ENCODE data around the gene CCDC182.

The CCDC182 gene

GRCh38 chr17:57732062-57732461, 13.0 kb downstream of the CCDC182 start:
- H3K4me1 ChIP-seq (ENCODE audit: control insufficient read depth, insufficient read depth, low read length, poor library complexity, severe bottlenecking): no peaks in the 10 kb centered on the region
- H3K27ac ChIP-seq (ENCODE audit: insufficient read depth, low read length, poor library complexity, severe bottlenecking): no peak overlapping the region
- H3K36me3 ChIP-seq (ENCODE audit: control insufficient read depth, insufficient read depth, low read length): no peaks in the 10 kb centered on the region
- DNase-seq: no peak
- H3K27me3 ChIP-seq (replicated peaks; ENCODE audit: control insufficient read depth, insufficient read depth, low read length, poor library complexity, severe bottlenecking): no peaks in the 10 kb centered on the region
- no peak overlapping the region for H3K4me3 ChIP-seq (ENCODE audit: insufficient read depth, low read depth, low read length, poor library complexity, severe bottlenecking)
- no peaks in the 10 kb centered on the region for H3K9me3 ChIP-seq (ENCODE audit: control insufficient read depth, low read length)

- H3K9me3 ChIP-seq (ENCODE audit: control insufficient read depth, low read length): no peaks in the 10 kb centered on the region
- H3K36me3 ChIP-seq (ENCODE audit: control insufficient read depth, insufficient read depth, low read length): no peaks in the 10 kb centered on the region
- no peak for DNase-seq
- no peaks in the 10 kb centered on the region for H3K27me3 ChIP-seq (replicated peaks; ENCODE audit: control insufficient read depth, insufficient read depth, low read length, poor library complexity, severe bottlenecking)
- no peaks in the 10 kb centered on the region for H3K4me1 ChIP-seq (ENCODE audit: control insufficient read depth, insufficient read depth, low read length, poor library complexity, severe bottlenecking)
- H3K4me3 ChIP-seq (ENCODE audit: insufficient read depth, low read depth, low read length, poor library complexity, severe bottlenecking): no peak overlapping the region
- no peak overlapping the region for H3K27ac ChIP-seq (ENCODE audit: insufficient read depth, low read length, poor library complexity, severe bottlenecking)
These were observed 14.9 kb downstream of the CCDC182 start for GRCh38 chr17:57730026-57730701.

DNA sequence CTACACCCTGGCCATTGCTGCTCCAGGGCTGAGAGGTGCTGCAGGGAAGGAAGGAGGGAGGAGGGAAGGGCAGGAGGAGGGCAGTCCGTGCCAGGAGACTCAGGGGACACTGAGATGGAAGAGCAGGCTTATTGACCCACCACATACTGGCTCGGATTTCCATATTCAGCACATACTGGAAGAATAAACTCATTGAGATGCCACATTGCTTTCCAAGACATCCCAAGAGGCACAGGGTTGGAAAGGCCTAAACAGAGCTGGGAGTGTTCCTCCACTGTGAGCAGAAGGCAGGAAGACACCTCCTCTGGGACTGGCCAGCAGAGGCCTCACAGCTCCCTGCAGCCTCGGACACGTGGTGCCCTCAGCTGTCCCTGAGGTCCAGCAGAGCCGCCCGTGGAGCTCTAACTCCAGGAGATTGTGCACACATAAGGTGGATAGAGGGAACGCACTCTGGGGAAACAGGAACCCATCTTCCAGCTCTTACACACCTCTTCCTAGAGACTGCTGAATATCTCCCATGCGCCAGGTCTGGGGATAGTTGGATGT, 17.4 kb downstream of the CCDC182 start:
- H3K36me3 ChIP-seq (ENCODE audit: control insufficient read depth, insufficient read depth, low read length): no peaks in the 10 kb centered on the region
- no peaks in the 10 kb centered on the region for H3K4me1 ChIP-seq (ENCODE audit: control insufficient read depth, insufficient read depth, low read length, poor library complexity, severe bottlenecking)
- no peaks in the 10 kb centered on the region for H3K9me3 ChIP-seq (ENCODE audit: control insufficient read depth, low read length)
- H3K27me3 ChIP-seq (replicated peaks; ENCODE audit: control insufficient read depth, insufficient read depth, low read length, poor library complexity, severe bottlenecking): no peaks in the 10 kb centered on the region
- H3K4me3 ChIP-seq (ENCODE audit: insufficient read depth, low read depth, low read length, poor library complexity, severe bottlenecking): no peak overlapping the region
- H3K27ac ChIP-seq (ENCODE audit: insufficient read depth, low read length, poor library complexity, severe bottlenecking): no peak overlapping the region
- DNase-seq: no peak

DNA sequence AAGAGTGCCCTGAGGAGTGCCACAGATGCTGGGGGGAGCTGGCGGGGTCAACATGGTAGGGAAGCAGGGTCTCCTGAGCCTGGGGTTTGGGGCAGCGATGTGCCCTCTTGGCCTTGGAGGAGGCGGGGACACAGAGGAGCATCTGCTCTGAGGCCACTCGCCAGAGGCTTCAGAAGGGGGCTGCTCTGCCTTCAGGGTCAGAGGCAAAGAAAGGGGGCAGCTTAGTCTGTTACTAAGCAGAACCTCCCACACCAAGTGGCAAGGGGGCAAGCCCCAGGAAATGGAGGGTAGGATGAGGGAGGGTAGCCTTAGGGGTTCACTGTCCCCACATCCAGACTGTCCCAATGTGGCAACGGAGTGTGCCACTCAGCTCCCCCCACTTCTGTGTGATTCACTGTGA, 18.3 kb downstream of the CCDC182 start:
- Histone ChIP-seq H3K27me3 (replicated peaks; ENCODE audit: control insufficient read depth, insufficient read depth, low read length, poor library complexity, severe bottlenecking) (no peaks in the 10 kb centered on the region), H3K27ac (ENCODE audit: insufficient read depth, low read length, poor library complexity, severe bottlenecking) (no peak overlapping the region), H3K9me3 (ENCODE audit: control insufficient read depth, low read length) (no peaks in the 10 kb centered on the region), H3K4me1 (ENCODE audit: control insufficient read depth, insufficient read depth, low read length, poor library complexity, severe bottlenecking) (no peaks in the 10 kb centered on the region), H3K36me3 (ENCODE audit: control insufficient read depth, insufficient read depth, low read length) (no peaks in the 10 kb centered on the region), H3K4me3 (ENCODE audit: insufficient read depth, low read depth, low read length, poor library complexity, severe bottlenecking) (no peak overlapping the region)
- DNase-seq: no peak

DNA sequence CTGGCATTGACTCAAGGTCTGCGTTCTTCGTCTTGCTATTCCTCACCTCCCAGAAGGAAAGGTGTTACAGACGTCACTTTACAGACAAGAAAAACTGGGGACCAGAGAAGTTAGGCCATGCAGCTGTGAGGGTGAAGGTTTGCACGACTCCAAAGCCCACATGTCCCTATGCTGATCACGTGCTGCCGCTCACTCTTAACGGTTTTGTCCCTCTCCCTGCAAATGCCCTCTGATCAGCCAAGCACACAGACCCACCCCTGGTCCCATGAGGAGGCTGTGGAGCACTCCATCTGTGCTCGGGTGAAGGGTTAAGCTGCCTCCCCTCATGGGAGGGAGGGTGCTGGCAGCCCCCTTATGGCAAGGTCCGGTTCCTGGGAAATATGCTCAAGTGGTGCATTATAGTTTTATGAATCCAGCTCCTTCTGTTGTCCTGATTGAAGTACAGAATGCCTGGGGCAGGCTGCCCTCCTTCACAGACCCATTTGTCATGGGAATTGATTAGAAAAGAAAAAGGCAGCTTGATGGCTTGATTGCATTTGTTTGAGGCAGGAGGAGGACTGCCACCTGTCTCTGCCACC, 18.8 kb downstream of the CCDC182 start:
- Histone ChIP-seq H3K4me1 (ENCODE audit: control insufficient read depth, insufficient read depth, low read length, poor library complexity, severe bottlenecking) (no peaks in the 10 kb centered on the region), H3K9me3 (ENCODE audit: control insufficient read depth, low read length) (no peaks in the 10 kb centered on the region), H3K27ac (ENCODE audit: insufficient read depth, low read length, poor library complexity, severe bottlenecking) (no peak overlapping the region), H3K36me3 (ENCODE audit: control insufficient read depth, insufficient read depth, low read length) (no peaks in the 10 kb centered on the region), H3K27me3 (replicated peaks; ENCODE audit: control insufficient read depth, insufficient read depth, low read length, poor library complexity, severe bottlenecking) (no peaks in the 10 kb centered on the region), H3K4me3 (ENCODE audit: insufficient read depth, low read depth, low read length, poor library complexity, severe bottlenecking) (no peak overlapping the region)
- no peak for DNase-seq

GRCh38 chr17:57724729-57725125, 20.4 kb downstream of the CCDC182 start:
- Histone ChIP-seq H3K27ac (ENCODE audit: insufficient read depth, low read length, poor library complexity, severe bottlenecking) (no peak overlapping the region), H3K4me1 (ENCODE audit: control insufficient read depth, insufficient read depth, low read length, poor library complexity, severe bottlenecking) (no peaks in the 10 kb centered on the region), H3K36me3 (ENCODE audit: control insufficient read depth, insufficient read depth, low read length) (no peaks in the 10 kb centered on the region), H3K4me3 (ENCODE audit: insufficient read depth, low read depth, low read length, poor library complexity, severe bottlenecking) (no peak overlapping the region), H3K9me3 (ENCODE audit: control insufficient read depth, low read length) (no peaks in the 10 kb centered on the region), H3K27me3 (replicated peaks; ENCODE audit: control insufficient read depth, insufficient read depth, low read length, poor library complexity, severe bottlenecking) (no peaks in the 10 kb centered on the region)
- no peak for DNase-seq

- no peak overlapping the region for H3K27ac ChIP-seq (ENCODE audit: insufficient read depth, low read length, poor library complexity, severe bottlenecking)
- H3K27me3 ChIP-seq (replicated peaks; ENCODE audit: control insufficient read depth, insufficient read depth, low read length, poor library complexity, severe bottlenecking): no peaks in the 10 kb centered on the region
- no peak for DNase-seq
- H3K9me3 ChIP-seq (ENCODE audit: control insufficient read depth, low read length): no peaks in the 10 kb centered on the region
- H3K4me1 ChIP-seq (ENCODE audit: control insufficient read depth, insufficient read depth, low read length, poor library complexity, severe bottlenecking): no peaks in the 10 kb centered on the region
- H3K36me3 ChIP-seq (ENCODE audit: control insufficient read depth, insufficient read depth, low read length): no peaks in the 10 kb centered on the region
- H3K4me3 ChIP-seq (ENCODE audit: insufficient read depth, low read depth, low read length, poor library complexity, severe bottlenecking): no peak overlapping the region
These were observed 20.9 kb downstream of the CCDC182 start for GRCh38 chr17:57724026-57724728.

- H3K27me3 ChIP-seq (replicated peaks; ENCODE audit: control insufficient read depth, insufficient read depth, low read length, poor library complexity, severe bottlenecking): no peaks in the 10 kb centered on the region
- no peak for DNase-seq
- no peaks in the 10 kb centered on the region for H3K36me3 ChIP-seq (ENCODE audit: control insufficient read depth, insufficient read depth, low read length)
- H3K4me1 ChIP-seq (ENCODE audit: control insufficient read depth, insufficient read depth, low read length, poor library complexity, severe bottlenecking): no peaks in the 10 kb centered on the region
- H3K27ac ChIP-seq (ENCODE audit: insufficient read depth, low read length, poor library complexity, severe bottlenecking): no peak overlapping the region
- no peaks in the 10 kb centered on the region for H3K9me3 ChIP-seq (ENCODE audit: control insufficient read depth, low read length)
- H3K4me3 ChIP-seq (ENCODE audit: insufficient read depth, low read depth, low read length, poor library complexity, severe bottlenecking): no peak overlapping the region
These were observed 21.6 kb downstream of the CCDC182 start for GRCh38 chr17:57723427-57724025.

- Histone ChIP-seq H3K27me3 (replicated peaks; ENCODE audit: control insufficient read depth, insufficient read depth, low read length, poor library complexity, severe bottlenecking) (no peaks in the 10 kb centered on the region), H3K4me3 (ENCODE audit: insufficient read depth, low read depth, low read length, poor library complexity, severe bottlenecking) (no peak overlapping the region)
These were observed 22.4 kb downstream of the CCDC182 start for GRCh38 chr17:57722704-57723043.

More at GRCh38 chr17:57722704-57723043, 22.4 kb downstream of the CCDC182 start:
- Histone ChIP-seq H3K4me1 (ENCODE audit: control insufficient read depth, insufficient read depth, low read length, poor library complexity, severe bottlenecking) (no peaks in the 10 kb centered on the region), H3K36me3 (ENCODE audit: control insufficient read depth, insufficient read depth, low read length) (no peaks in the 10 kb centered on the region), H3K27ac (ENCODE audit: insufficient read depth, low read length, poor library complexity, severe bottlenecking) (no peak overlapping the region), H3K9me3 (ENCODE audit: control insufficient read depth, low read length) (no peaks in the 10 kb centered on the region)
- DNase-seq: no peak
